ENCODE data around the gene BUB1B. TPM values are rescaled to one million over a fixed set of nuclear protein-coding genes. Genes with fewer than 3 reads are reported as not detected.

The BUB1B gene
- total RNA-seq, 1 experiment from 2014 or later = 83.2 TPM

DNA sequence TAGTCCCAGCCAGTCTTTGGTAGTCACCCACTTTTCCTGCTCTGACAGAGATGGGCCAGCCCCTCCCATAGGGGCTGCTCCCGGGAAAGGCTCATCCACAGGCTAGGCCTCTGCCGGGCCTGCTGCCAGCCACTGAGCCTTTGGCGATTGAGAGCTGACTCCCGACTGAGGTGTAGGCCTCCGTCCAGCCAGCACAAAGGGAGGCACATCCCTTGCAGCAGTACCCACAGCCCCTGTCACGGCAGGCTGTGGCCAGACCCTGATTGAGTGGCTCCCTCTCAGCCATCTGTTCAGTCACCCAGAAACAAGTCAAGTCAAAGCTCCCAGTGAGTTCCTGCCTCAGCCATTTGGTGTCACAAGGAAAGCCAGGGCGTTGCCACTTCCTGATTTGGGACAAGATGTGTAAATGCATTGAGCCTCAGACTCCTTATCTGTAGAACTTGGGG is 71.8 kb downstream of the BUB1B start:
- Histone ChIP-seq H2BK12ac (ENCODE audit: insufficient read length, low read depth, low read length) (no peak overlapping the region), H3K79me2 (ENCODE audit: insufficient read depth, low read length) (no peaks in the 10 kb centered on the region), H3T11ph (ENCODE audit: low read length) (no peak overlapping the region), H3K9me3 (ENCODE audit: control insufficient read depth, low read depth, low read length) (no peaks in the 10 kb centered on the region), H3K56ac (ENCODE audit: insufficient read length, low read depth, low read length) (no peak overlapping the region), H3K18ac (ENCODE audit: insufficient read length, low read depth, low read length) (no peak overlapping the region), H3K27ac (ENCODE audit: insufficient read length, low read depth, low read length) (no peak overlapping the region), H3K79me1 (ENCODE audit: insufficient read depth, low read depth, low read length, poor library complexity, severe bottlenecking) (no peaks in the 10 kb centered on the region), H2BK20ac (ENCODE audit: low read depth, low read length, poor library complexity, severe bottlenecking) (no peak overlapping the region), H4K8ac (replicated peaks; ENCODE audit: insufficient read length, low read depth, low read length) (no peak overlapping the region), H2AK5ac (ENCODE audit: insufficient read length, low read length) (no peak overlapping the region), H3K23me2 (ENCODE audit: insufficient read length, low read depth, low read length, poor library complexity, severe bottlenecking) (no peaks in the 10 kb centered on the region), H2BK5ac (ENCODE audit: insufficient read length, low read length) (no peak overlapping the region), H4K91ac (ENCODE audit: insufficient read length, low read depth, low read length) (no peak overlapping the region), H2BK15ac (ENCODE audit: low read depth, low read length) (no peak overlapping the region), H3K4me1 (ENCODE audit: insufficient read depth, low read length) (no peaks in the 10 kb centered on the region), H2BK120ac (ENCODE audit: low read depth, low read length, poor library complexity, severe bottlenecking) (no peak overlapping the region), H3K4me2 (ENCODE audit: insufficient read depth, insufficient read length, low read length) (no peak overlapping the region), H3K27me3 (ENCODE audit: insufficient read depth, low read length) (no peaks in the 10 kb centered on the region), H4K5ac (ENCODE audit: insufficient read length, low read depth, low read length) (no peak overlapping the region), H3K14ac (ENCODE audit: insufficient read depth, low read length) (no peak overlapping the region), H3K4ac (ENCODE audit: low read depth, low read length) (no peak overlapping the region), H3K9ac (ENCODE audit: extremely low read depth, insufficient read length, low read length) (no peak overlapping the region), H4K20me1 (ENCODE audit: control insufficient read depth, insufficient read depth, insufficient read length) (no peaks in the 10 kb centered on the region), H2AFZ (ENCODE audit: low read length) (no peak overlapping the region), H3K23ac (ENCODE audit: insufficient read length, low read depth, low read length) (no peak overlapping the region)
- Mint-ChIP-seq H3K4me1 (peaks cover 10 to 12% of the 10 kb centered on the region in 2 experiments), H3K36me3 (ENCODE audit: insufficient read depth in 1 of 3, low read depth in 3 of 3) (peaks cover 6 to 25% (median 15%) of the 10 kb centered on the region in 3 experiments; a peak in 6 of 7 replicates), H3K4me3 (no peak overlapping the region), H3K9me3 (no peaks in the 10 kb centered on the region), H3K27me3 (ENCODE audit: low read depth) (peaks cover 5% of the 10 kb centered on the region), H3K27ac (peak overlapping the region in 2 of 3 experiments; percentile 70 to 79; a peak in 3 of 7 replicates)
- DNase-seq = no peak
- TF ChIP-seq, protein P1, sequence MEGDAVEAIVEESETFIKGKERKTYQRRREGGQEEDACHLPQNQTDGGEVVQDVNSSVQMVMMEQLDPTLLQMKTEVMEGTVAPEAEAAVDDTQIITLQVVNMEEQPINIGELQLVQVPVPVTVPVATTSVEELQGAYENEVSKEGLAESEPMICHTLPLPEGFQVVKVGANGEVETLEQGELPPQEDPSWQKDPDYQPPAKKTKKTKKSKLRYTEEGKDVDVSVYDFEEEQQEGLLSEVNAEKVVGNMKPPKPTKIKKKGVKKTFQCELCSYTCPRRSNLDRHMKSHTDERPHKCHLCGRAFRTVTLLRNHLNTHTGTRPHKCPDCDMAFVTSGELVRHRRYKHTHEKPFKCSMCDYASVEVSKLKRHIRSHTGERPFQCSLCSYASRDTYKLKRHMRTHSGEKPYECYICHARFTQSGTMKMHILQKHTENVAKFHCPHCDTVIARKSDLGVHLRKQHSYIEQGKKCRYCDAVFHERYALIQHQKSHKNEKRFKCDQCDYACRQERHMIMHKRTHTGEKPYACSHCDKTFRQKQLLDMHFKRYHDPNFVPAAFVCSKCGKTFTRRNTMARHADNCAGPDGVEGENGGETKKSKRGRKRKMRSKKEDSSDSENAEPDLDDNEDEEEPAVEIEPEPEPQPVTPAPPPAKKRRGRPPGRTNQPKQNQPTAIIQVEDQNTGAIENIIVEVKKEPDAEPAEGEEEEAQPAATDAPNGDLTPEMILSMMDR (conservative IDR thresholded peaks at IDR 0.05) = no peak
- no CpG with 5 or more reads among the region's 7 CpGs for WGBS (ENCODE audit: extremely low coverage, insufficient read length, low lambda C conversion rate)

All from H9 (cell line).